OCI-LY3 (cell line): ENCODE results near the gene MTNR1B.

Experiments used
- EZH2phosphoT487 ChIP-seq: fragments of 200-600 bp; shearing (Covaris generic); IDR thresholded peaks from 2 replicates; pipeline ENCODE4 v1.6.1; 2018; ENCODE audit warnings: antibody characterized with exemption, mixed run types, low read depth
- TF ChIP-seq, protein P1 (sequence below): fragments of 200-600, 300-600 bp; sonication (generic); IDR thresholded peaks from 2 replicates; pipeline ENCODE4 v1.5.1; 2014; ENCODE audit warnings: antibody characterized with exemption, low read length, low read depth

DNA sequence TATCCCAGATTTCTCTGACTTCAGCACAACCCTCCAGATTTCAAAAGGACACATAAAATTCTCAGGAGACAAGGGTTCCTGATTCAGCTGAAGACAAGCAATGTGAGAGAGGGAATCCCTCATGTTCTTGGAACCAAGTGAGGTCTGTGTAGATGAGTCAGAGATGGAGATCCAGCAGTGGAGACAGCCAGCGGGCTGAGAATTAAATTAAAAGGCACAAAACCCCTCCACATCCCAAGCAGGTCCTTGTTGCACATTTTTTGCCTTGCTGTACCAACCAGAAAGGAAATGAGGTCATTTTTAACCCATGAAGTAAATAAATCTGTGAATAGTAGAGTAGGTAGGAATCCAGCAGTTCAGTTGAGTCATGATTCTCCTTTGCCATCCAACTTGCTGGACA is 9.7 kb downstream of the MTNR1B start:
- TF ChIP-seq, protein P1, sequence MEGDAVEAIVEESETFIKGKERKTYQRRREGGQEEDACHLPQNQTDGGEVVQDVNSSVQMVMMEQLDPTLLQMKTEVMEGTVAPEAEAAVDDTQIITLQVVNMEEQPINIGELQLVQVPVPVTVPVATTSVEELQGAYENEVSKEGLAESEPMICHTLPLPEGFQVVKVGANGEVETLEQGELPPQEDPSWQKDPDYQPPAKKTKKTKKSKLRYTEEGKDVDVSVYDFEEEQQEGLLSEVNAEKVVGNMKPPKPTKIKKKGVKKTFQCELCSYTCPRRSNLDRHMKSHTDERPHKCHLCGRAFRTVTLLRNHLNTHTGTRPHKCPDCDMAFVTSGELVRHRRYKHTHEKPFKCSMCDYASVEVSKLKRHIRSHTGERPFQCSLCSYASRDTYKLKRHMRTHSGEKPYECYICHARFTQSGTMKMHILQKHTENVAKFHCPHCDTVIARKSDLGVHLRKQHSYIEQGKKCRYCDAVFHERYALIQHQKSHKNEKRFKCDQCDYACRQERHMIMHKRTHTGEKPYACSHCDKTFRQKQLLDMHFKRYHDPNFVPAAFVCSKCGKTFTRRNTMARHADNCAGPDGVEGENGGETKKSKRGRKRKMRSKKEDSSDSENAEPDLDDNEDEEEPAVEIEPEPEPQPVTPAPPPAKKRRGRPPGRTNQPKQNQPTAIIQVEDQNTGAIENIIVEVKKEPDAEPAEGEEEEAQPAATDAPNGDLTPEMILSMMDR = no peak
- no peak for TF ChIP-seq EZH2phosphoT487
